VCaP (cell line): ENCODE measurements around the gene HS6ST3.

Source experiments
- H3K27ac ChIP-seq: fragments of 450-650 bp; 2 replicates; pipeline ENCODE4 v1.5.1; 2017
- TF ChIP-seq, protein P1 (sequence below): fragments of 450-650 bp; conservative IDR thresholded peaks from 2 replicates; pipeline ENCODE4 v1.5.1; 2017; ENCODE audit warnings: mild to moderate bottlenecking, moderate library complexity

The HS6ST3 gene

DNA sequence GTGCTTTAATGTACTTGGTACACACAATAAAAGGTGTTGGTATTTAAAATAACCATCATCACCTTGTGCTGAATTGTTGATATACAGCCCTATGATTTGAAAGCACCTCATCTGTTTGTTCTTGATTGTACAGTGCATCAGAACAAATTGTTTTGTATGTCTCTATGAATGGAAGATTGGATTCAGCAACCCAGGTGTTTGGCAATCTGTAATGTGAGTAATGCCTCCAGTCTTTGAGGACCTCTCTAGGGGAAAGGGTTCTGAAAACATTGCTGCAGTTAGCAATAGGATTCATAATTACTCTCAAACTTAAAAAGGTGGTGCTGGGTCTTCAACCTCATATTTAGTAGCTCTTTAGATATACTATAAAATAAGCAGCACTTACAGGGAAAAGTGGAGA is 562.6 kb downstream of the HS6ST3 start:
- TF ChIP-seq, protein P1, sequence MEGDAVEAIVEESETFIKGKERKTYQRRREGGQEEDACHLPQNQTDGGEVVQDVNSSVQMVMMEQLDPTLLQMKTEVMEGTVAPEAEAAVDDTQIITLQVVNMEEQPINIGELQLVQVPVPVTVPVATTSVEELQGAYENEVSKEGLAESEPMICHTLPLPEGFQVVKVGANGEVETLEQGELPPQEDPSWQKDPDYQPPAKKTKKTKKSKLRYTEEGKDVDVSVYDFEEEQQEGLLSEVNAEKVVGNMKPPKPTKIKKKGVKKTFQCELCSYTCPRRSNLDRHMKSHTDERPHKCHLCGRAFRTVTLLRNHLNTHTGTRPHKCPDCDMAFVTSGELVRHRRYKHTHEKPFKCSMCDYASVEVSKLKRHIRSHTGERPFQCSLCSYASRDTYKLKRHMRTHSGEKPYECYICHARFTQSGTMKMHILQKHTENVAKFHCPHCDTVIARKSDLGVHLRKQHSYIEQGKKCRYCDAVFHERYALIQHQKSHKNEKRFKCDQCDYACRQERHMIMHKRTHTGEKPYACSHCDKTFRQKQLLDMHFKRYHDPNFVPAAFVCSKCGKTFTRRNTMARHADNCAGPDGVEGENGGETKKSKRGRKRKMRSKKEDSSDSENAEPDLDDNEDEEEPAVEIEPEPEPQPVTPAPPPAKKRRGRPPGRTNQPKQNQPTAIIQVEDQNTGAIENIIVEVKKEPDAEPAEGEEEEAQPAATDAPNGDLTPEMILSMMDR: no peak
- H3K27ac ChIP-seq: no peak overlapping the region

DNA sequence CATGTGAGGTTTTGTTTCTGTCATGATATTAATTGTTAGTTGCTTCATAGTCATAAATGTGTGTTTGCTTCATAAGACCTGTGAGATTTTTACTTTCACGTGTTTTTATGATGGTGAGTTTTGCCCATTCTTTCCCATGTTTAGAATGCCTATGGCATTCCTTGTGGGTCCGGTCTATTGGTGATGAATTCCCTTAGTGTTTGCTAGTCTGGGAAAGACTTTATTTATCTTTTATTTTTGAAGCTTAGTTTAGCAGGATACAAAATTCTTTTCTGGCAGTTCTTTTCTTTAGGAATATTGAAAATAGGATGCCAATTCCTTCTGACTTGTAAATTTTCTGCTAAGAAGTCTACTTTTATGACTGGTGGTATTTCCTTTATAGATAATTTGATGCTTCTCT is 571.7 kb downstream of the HS6ST3 start:
- TF ChIP-seq, protein P1: no peak
- no peak overlapping the region for H3K27ac ChIP-seq

DNA sequence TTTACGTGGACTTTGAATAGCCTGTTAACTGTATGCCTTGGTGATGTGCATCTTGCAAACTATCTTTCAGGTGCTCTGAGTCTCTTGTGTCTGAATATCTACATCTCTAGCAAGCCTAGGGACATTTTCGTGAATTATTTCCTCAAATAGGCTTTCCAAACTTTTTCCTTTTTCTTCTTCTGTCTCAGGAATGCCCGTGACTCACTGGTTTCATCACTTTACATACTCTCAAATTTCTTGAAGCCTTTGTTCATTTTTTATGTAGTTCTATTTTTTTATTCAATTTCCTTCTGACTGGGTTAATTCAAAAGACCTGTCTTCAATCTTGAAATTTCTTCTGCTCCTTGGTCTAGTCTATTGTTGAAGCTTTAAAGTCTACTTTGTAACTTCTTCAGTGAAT is 572.1 kb downstream of the HS6ST3 start:
- TF ChIP-seq, protein P1: no peak
- no peak overlapping the region for H3K27ac ChIP-seq

DNA sequence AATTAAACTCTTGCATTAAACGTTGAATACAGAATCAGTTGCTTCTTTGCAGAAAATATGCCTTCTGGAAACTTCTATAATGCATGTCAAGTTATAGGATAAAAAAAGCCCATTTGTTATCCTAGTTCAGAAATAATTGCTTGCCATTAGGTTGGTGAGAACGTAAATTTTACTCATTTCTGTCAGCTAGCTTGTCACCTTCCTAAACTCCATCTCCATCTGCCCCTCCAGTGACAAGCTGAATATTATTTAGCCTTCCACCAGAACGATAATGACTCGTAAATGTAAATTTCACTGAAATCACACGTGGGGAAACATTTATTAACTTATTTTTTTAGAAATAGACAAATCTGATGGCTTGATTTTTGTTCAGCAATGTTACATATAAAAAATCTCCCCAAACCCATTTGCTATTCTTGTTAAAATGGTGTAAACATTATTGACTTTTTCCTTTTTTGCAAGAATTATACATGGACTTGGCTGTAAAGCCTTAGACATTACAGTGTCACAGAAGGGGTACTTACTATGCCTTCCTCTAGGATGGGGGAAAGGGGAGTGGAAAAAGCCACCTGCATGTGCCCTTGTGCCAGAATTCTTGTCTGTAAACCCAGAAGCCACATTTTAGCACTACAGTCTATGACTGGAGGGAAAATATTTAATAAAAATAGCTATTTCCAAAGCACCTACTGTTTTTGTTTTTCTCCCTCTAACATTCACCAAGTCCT is 577.5 kb downstream of the HS6ST3 start:
- TF ChIP-seq, protein P1: no peak
- H3K27ac ChIP-seq: no peak overlapping the region

DNA sequence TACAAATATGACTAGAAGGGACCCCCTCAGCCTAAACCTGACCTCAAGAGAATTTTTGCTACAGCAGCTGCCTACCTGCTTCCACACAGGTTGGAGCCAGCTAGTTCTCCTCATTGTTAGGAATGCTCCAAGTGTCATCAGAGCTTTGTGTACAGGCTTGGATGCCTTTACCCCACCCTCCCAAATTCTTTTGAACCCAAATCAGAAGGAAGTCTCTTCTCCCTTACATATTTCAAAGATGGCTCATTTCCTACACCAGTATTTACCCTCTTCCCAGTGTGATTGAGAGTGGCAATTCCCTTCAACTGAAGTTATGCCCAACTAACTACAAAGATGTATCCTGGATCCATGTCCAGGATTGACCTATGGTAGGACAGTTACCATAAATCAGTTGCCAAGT is 581.2 kb downstream of the HS6ST3 start:
- no peak overlapping the region for H3K27ac ChIP-seq
- TF ChIP-seq, protein P1: no peak

DNA sequence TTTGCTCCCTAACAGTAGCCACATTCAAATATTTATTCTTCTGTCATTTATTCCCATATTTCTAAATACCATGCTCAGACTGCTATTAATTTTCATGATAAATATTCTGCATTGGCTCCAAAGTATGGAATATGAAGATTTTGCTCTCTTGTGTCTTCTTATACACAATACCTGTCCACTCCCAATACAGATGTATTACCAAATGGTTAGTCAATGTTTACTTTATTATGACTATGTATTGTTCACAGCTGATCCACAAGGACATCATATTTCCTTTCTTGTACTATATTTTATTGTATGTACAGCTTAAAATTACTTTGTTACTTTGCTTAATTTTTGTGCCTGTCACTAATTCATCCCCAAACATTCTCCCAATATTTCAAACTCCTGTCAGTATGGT is 582.1 kb downstream of the HS6ST3 start:
- TF ChIP-seq, protein P1: no peak
- H3K27ac ChIP-seq: no peak overlapping the region

DNA sequence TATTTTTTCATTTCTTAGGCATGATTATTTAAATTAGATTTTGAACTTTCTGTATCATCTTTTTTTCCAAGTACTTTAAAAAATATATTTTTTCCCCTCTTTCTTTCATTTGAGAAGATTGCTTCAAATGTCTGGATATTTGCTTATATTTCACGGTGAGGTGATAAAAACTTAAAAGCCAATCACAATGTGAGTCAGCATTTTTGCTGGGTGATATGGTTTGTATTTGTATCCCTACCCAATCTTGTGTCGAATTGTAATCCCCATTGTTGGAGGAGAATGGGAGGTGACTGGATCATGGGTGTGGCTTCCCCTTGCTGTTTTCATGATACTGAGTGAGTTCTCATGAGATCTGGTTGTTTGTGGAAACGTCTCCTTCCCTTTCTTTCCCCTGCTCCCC is 583.9 kb downstream of the HS6ST3 start:
- no peak overlapping the region for H3K27ac ChIP-seq
- TF ChIP-seq, protein P1: no peak
